HepG2 (cell line): Measurements from ENCODE around the gene CFI. TPM values are rescaled to one million over a fixed set of nuclear protein-coding genes. Genes with fewer than 3 reads are reported as not detected.

ENCODE experiments used
- ATAC-seq: fragments of 200-7000 bp; cut with Tn5 transposase; 3 replicates; pipeline ENCODE4 v1.9.1; 2020; ENCODE audit warnings: mild to moderate bottlenecking, moderate library complexity
- BruUV-seq: library from RNA; stranded (reverse); fragments of 400-500 nt; replicated peaks from 2 replicates; lab custom pipeline; 2021; lab: Mats Ljungman, UMichigan
- CTCF ChIA-PET: fragments of 300-600 bp; formaldehyde crosslinking; extraction: SDS; loops from one replicate; lab custom pipeline; 2021; ENCODE audit warnings: low total read pairs, inconsistent platforms, low intra/inter-chr PET ratio; lab: Yijun Ruan, JAX
- POLR2A ChIA-PET: fragments of 350-600 bp; sonication (Branson Sonifier 250); formaldehyde crosslinking; loops from one replicate; lab custom pipeline; 2020; ENCODE audit warnings: antibody characterized with exemption, inconsistent platforms; lab: Yijun Ruan, JAX
- DNase-seq: peaks from one replicate; pipeline ENCODE4 v3.0.0-alpha.2; 2015; ENCODE audit warnings: low spot score
- FAIRE-seq: peaks from 3 replicates; lab custom pipeline; 2011; peaks lifted over from hg19 to GRCh38; lab: Jason Lieb, UNC
- H2AFZ ChIP-seq: one replicate; pipeline ENCODE4 v1.6.1; 2011; ENCODE audit warnings: low read length, inconsistent platforms
- H3K27ac ChIP-seq: fragments of 300-600 bp; 3 replicates; pipeline ENCODE4 v1.8.0; 2011; ENCODE audit warnings: mixed run types, mild to moderate bottlenecking, mixed read lengths, low read length, inconsistent platforms; ENCODE audit not compliant: insufficient read depth; ENCODE audit errors: extremely low read length
- H3K27me3 ChIP-seq, 2 experiments: fragments of 200-600 bp in 1 of 2; 2 replicates in 1 of 2; 3 replicates in 1 of 2; pipeline versions ENCODE4 v1.6.0 to v1.8.0; 2011; ENCODE audit warnings: low read length in 2 of 2, mild to moderate bottlenecking in 2 of 2, moderate library complexity in 2 of 2, inconsistent platforms in 1 of 2; ENCODE audit not compliant: insufficient read depth in 2 of 2, control insufficient read depth in 1 of 2
- H3K36me3 ChIP-seq, 2 experiments: fragments of 200-600 bp in 1 of 2; replicated peaks in 1 of 2; 2 replicates in 1 of 2; 3 replicates in 1 of 2; pipeline versions ENCODE4 v1.5.1 to v1.8.0; 2011; ENCODE audit warnings: low read length in 2 of 2, inconsistent platforms in 1 of 2; ENCODE audit not compliant: insufficient read depth in 2 of 2, control insufficient read depth in 1 of 2
- H3K4me1 ChIP-seq: 2 replicates; pipeline ENCODE4 v1.5.1; 2012; ENCODE audit warnings: low read length, inconsistent platforms; ENCODE audit not compliant: insufficient read depth
- H3K4me2 ChIP-seq: 2 replicates; pipeline ENCODE4 v1.6.0; 2011; ENCODE audit warnings: low read depth, low read length, inconsistent platforms
- H3K4me3 ChIP-seq, 3 experiments: fragments of 200-600 bp in 1 of 3; sonication (generic), shearing (Covaris generic) in 1 of 3; replicated peaks in 1 of 3; 2 replicates each; pipeline ENCODE4 v1.5.1; 2011 to 2016; ENCODE audit warnings: low read length in 3 of 3, inconsistent platforms in 2 of 3, low read depth in 2 of 3, mild to moderate bottlenecking in 2 of 3, control low read depth in 1 of 3, mixed read lengths in 1 of 3; ENCODE audit not compliant: insufficient read depth in 1 of 3
- H3K79me2 ChIP-seq: one replicate; pipeline ENCODE4 v1.6.1; 2011; ENCODE audit warnings: low read length, inconsistent platforms; ENCODE audit not compliant: insufficient read depth
- H3K9ac ChIP-seq: 2 replicates; pipeline ENCODE4 v1.6.0; 2011; ENCODE audit warnings: mild to moderate bottlenecking, low read depth, low read length, inconsistent platforms; ENCODE audit not compliant: insufficient read depth
- H3K9me3 ChIP-seq: 2 replicates; pipeline ENCODE4 v1.5.1; 2012; ENCODE audit warnings: mild to moderate bottlenecking, low read length
- H4K20me1 ChIP-seq: 2 replicates; pipeline ENCODE4 v1.6.0; 2011; ENCODE audit warnings: inconsistent platforms, mild to moderate bottlenecking, low read length, moderate library complexity; ENCODE audit not compliant: insufficient read depth
- GABPB1 ChIP-seq: IDR thresholded peaks from 2 replicates; pipeline ENCODE4 v1.6.1; 2016; ENCODE audit warnings: mild to moderate bottlenecking, missing genetic modification reagents, moderate library complexity, missing compliant biosample characterization
- KAT7 ChIP-seq: IDR thresholded peaks from 2 replicates; pipeline ENCODE4 v1.6.1; 2018; ENCODE audit warnings: borderline replicate concordance, missing compliant biosample characterization
- MAFK ChIP-seq, 2 experiments: IDR thresholded peaks in 1 of 2; conservative IDR thresholded peaks in 1 of 2; 2 replicates each; pipeline ENCODE4 v1.6.1; 2011; ENCODE audit warnings: improper control_type of control experiment in 2 of 2, low read length in 2 of 2
- MATR3 ChIP-seq: sonication (generic); formaldehyde crosslinking; IDR thresholded peaks from 2 replicates; pipeline ENCODE4 v1.4.0; 2020; ENCODE audit warnings: missing genetic modification reagents
- REST ChIP-seq, 2 experiments: IDR thresholded peaks; 2 replicates each; pipeline ENCODE4 v1.6.1; 2011 to 2012; ENCODE audit warnings: low read length in 2 of 2, borderline replicate concordance in 1 of 2, low read depth in 1 of 2, mild to moderate bottlenecking in 1 of 2, moderate library complexity in 1 of 2
- SIN3B ChIP-seq: fragments of 150-350 bp; IDR thresholded peaks from 2 replicates; pipeline ENCODE4 v1.6.1; 2014; ENCODE audit warnings: low read length
- ZBTB7B ChIP-seq: sonication (generic); formaldehyde crosslinking; IDR thresholded peaks from 2 replicates; pipeline ENCODE4 v1.4.0; 2020; ENCODE audit warnings: missing genetic modification reagents
- ZNF326 ChIP-seq: sonication (generic); formaldehyde crosslinking; IDR thresholded peaks from 2 replicates; pipeline ENCODE4 v1.4.0; 2020; ENCODE audit warnings: missing genetic modification reagents, borderline replicate concordance
- ZNF503 ChIP-seq: sonication (generic); formaldehyde crosslinking; IDR thresholded peaks from 2 replicates; pipeline ENCODE4 v1.4.0; 2020; ENCODE audit warnings: missing genetic modification reagents
- WGBS: methylation state at CpG from one replicate; pipeline ENCODE4 v1.1.6; 2017; ENCODE audit warnings: low lambda C conversion rate; 5-methylcytosine and 5-hydroxymethylcytosine counted together
- in situ Hi-C: cut with HindIII; loops from 2 replicates; pipeline ENCODE4 v1.10.0; 2017; ENCODE audit warnings: low pct_unique_long_range_greater_than_20kb; ENCODE audit not compliant: extremely low pct_ligation_motif_present
- intact Hi-C: fragments of 100-400 bp; cut with micrococcal nuclease; formaldehyde crosslinking; loops from one replicate; pipeline ENCODE4 v1.10.0; 2022; ENCODE audit not compliant: unreplicated experiment
- polyA plus RNA-seq, 8 experiments: library from polyadenylated mRNA; depleted of rRNA in 3 of 8; stranded (reverse) in 7 of 8; unstranded in 1 of 8; fragments of >200 nt; fragmentation: Illumina TruSeq in 4 of 8; extraction: Trizol in 4 of 8; gene quantifications; 2 replicates each; pipeline versions ENCODE4 v1.2.1 to v1.2.3, GENCODE V29; 2011 to 2016; ENCODE audit warnings: low read depth in 4 of 8, missing spikeins in 1 of 8, mixed read lengths in 1 of 8; ENCODE audit not compliant: insufficient read depth in 1 of 8
- total RNA-seq, 5 experiments: library from RNA; depleted of rRNA; stranded (reverse); fragments of >200 nt; fragmentation: Illumina TruSeq; extraction: Trizol; gene quantifications; 2 replicates each; pipeline ENCODE4 v1.2.3, GENCODE V29; 2016; ENCODE audit warnings: low read depth in 1 of 5

Gene CFI
- total and polyA plus RNA-seq, 2 of the 13 experiments (the other 11 are each of a cell fraction or from before 2014, with no cell fraction given), result 284 to 337 TPM

GRCh38 chr4:109847896-109848442 is 46.2 kb upstream of the CFI start, which contains the start of gene LRIT3:
LRIT3 (plus strand) TSS chr4:109848107; CDS start chr4:109848202, 95 bp downstream.
- Histone ChIP-seq H3K4me3 (no peak within 1 kb of the TSS), H3K9ac (no peak within 1 kb of the TSS), H3K9me3 (no peaks in the 10 kb centered on the region), H4K20me1 (no peaks in the 10 kb centered on the region), H3K27me3 (peaks cover 0 to 5% of the 10 kb centered on the region in 2 experiments; a peak in 1 of 5 replicates), H3K4me1 (no peaks in the 10 kb centered on the region), H3K36me3 (no peaks in the 10 kb centered on the region), H3K4me2 (no peak within 1 kb of the TSS), H2AFZ (no peak within 1 kb of the TSS), H3K27ac (no peak within 1 kb of the TSS), H3K79me2 (no peaks in the 10 kb centered on the region)
- in situ Hi-C loops (no loop called here), intact Hi-C loops (no loop called here)
- BruUV-seq, result no TSS peak
- POLR2A ChIA-PET, result no interaction called here
- ATAC-seq, result no peak
- TF ChIP-seq MATR3 (CRISPR knock-in tag), result no peak
- no peak for TF ChIP-seq ZNF503 (CRISPR knock-in tag)
- no peak for TF ChIP-seq ZNF326 (CRISPR knock-in tag)
- TF ChIP-seq MAFK (conservative IDR thresholded peaks at IDR 0.05 in 1 of 2, IDR thresholded peaks at IDR 0.05 in 1 of 2; ENCODE audit: low read length in 2 of 2), result no peak
- CTCF ChIA-PET, result no interaction called here
- 39% methylated on average over 5 of the region's 5 CpGs for WGBS
- FAIRE-seq, result no peak
- no peak for DNase-seq

- ChIA-PET POLR2A (no interaction called here), CTCF (no interaction called here)
- no peaks in the 10 kb centered on the region for H4K20me1 ChIP-seq
- H3K27me3 ChIP-seq, result peaks cover 0 to 5% of the 10 kb centered on the region in 2 experiments; a peak in 1 of 5 replicates
- no peaks in the 10 kb centered on the region for H3K36me3 ChIP-seq
- H3K4me2 ChIP-seq, result no peak overlapping the region
- FAIRE-seq (no peak), DNase-seq (no peak), ATAC-seq (no peak)
- no peaks in the 10 kb centered on the region for H3K9me3 ChIP-seq
- intact Hi-C loops, result no loop called here
- in situ Hi-C loops, result no loop called here
- 3% methylated on average over 6 of the region's 6 CpGs for WGBS
- H3K4me1 ChIP-seq, result no peaks in the 10 kb centered on the region
- H3K9ac ChIP-seq, result no peak overlapping the region
- no peaks in the 10 kb centered on the region for H3K79me2 ChIP-seq
- H3K4me3 ChIP-seq, result no peak overlapping the region
- no TSS peak for BruUV-seq
- no peak overlapping the region for H3K27ac ChIP-seq
- no peak overlapping the region for H2AFZ ChIP-seq
- TF ChIP-seq REST (IDR thresholded peaks at IDR 0.05; ENCODE audit: borderline replicate concordance in 1 of 2, low read depth in 1 of 2, low read length in 2 of 2) (no peak), SIN3B (no peak), KAT7 (CRISPR knock-in tag) (no peak), ZBTB7B (CRISPR knock-in tag) (no peak), GABPB1 (CRISPR knock-in tag) (no peak)
Observed at GRCh38 chr4:109846395-109847098, 44.7 kb upstream of the CFI start.
